ENCODE measurements around the gene CHST1.

Gene CHST1

GRCh38 chr11:45607995-45608394, 57.4 kb downstream of the CHST1 start:
- DNase-seq (ENCODE audit: low read depth in 2 of 3, low spot score in 1 of 3) = no peak

GRCh38 chr11:45606514-45607281, 58.7 kb downstream of the CHST1 start:
- DNase-seq (ENCODE audit: low read depth in 2 of 3, low spot score in 1 of 3) = no peak

GRCh38 chr11:45605051-45605450, 60.4 kb downstream of the CHST1 start:
- no peak for DNase-seq (ENCODE audit: low read depth in 2 of 3, low spot score in 1 of 3)

- DNase-seq (ENCODE audit: low read depth in 2 of 3, low spot score in 1 of 3) = no peak
These were observed 61.3 kb downstream of the CHST1 start for GRCh38 chr11:45603946-45604682.

GRCh38 chr11:45599161-45599943, 66.1 kb downstream of the CHST1 start:
- no peak for DNase-seq (ENCODE audit: low read depth in 2 of 3, low spot score in 1 of 3)
